ENCODE data around the gene FAM199X.
A peak's percentile ranks its signal among the peaks of the same experiment; 100 is the strongest.

Gene FAM199X

GRCh38 chrX:104165894-104166734, at the start of gene FAM199X:
Gene FAM199X, plus strand, starts transcription at chrX:104166453. Its CDS starts 333 bp downstream, at chrX:104166786.
- DNase-seq, result peak; percentile 62

GRCh38 chrX:104117759-104118158, 48.5 kb upstream of the FAM199X start:
- DNase-seq, result no peak

- no peak for DNase-seq
Observed at GRCh38 chrX:104118765-104119164, 47.5 kb upstream of the FAM199X start.

- no peak for DNase-seq
Observed at GRCh38 chrX:104122829-104123228, 43.4 kb upstream of the FAM199X start.

GRCh38 chrX:104126856-104127255, 39.4 kb upstream of the FAM199X start:
- DNase-seq, result no peak

- no peak for DNase-seq
Observed at GRCh38 chrX:104130808-104131207, 35.4 kb upstream of the FAM199X start.

- DNase-seq, result no peak
Observed at GRCh38 chrX:104134583-104135261, 31.5 kb upstream of the FAM199X start.

- no peak for DNase-seq
Observed at GRCh38 chrX:104135677-104136076, 30.6 kb upstream of the FAM199X start.

- peak; percentile 44 for DNase-seq
Observed at GRCh38 chrX:104136241-104137019, 29.8 kb upstream of the FAM199X start.

GRCh38 chrX:104137496-104137895, 28.8 kb upstream of the FAM199X start:
- no peak for DNase-seq

- DNase-seq, result no peak
Observed at GRCh38 chrX:104141087-104141760, 25.0 kb upstream of the FAM199X start.

- DNase-seq, result no peak
Observed at GRCh38 chrX:104151037-104151436, 15.2 kb upstream of the FAM199X start.

GRCh38 chrX:104156630-104157529, 9.4 kb upstream of the FAM199X start, which contains the start of gene SLC25A53:
Gene SLC25A53, minus strand, starts transcription at chrX:104157009. Its CDS starts 51,752 bp downstream, at chrX:104105257.
- DNase-seq, result peak; percentile 59

GRCh38 chrX:104166735-104167436, 633 bp downstream of the FAM199X start:
- no peak for DNase-seq

GRCh38 chrX:104168127-104168526, 1.9 kb downstream of the FAM199X start:
- DNase-seq, result no peak

- no peak for DNase-seq
Observed at GRCh38 chrX:104172121-104172520, 5.9 kb downstream of the FAM199X start.

GRCh38 chrX:104172788-104173187, 6.5 kb downstream of the FAM199X start:
- DNase-seq, result no peak

GRCh38 chrX:104173841-104174240, 7.6 kb downstream of the FAM199X start:
- DNase-seq, result no peak

- DNase-seq, result no peak
Observed at GRCh38 chrX:104183685-104184084, 17.4 kb downstream of the FAM199X start.

- no peak for DNase-seq
Observed at GRCh38 chrX:104187931-104188330, 21.7 kb downstream of the FAM199X start.

- no peak for DNase-seq
Observed at GRCh38 chrX:104189837-104190236, 23.6 kb downstream of the FAM199X start.
